ENCODE data around the gene OR2G2.
A peak's percentile ranks its signal among the peaks of the same experiment; 100 is the strongest.

Gene OR2G2

DNA sequence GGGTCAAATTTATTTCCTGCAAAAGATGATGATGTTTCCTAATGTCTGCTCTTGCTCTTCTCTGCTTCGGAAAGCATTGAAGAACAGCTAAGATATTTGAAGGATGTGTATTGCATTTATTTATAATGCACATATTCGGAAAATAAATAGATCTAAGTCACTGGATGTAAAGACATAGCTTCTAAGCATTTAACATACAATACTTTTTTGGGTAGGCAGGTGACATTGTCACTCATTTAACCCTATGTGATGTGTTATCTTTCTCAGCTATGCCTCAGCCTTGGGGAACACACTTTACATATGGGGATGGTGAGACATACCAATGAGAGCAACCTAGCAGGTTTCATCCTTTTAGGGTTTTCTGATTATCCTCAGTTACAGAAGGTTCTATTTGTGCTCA, at the start of gene OR2G2:
OR2G2 (plus strand) TSS at position 301 of the 400 bp plus-strand sequence; CDS start at position 301, 0 bp downstream.
- DNase-seq: no peak

DNA sequence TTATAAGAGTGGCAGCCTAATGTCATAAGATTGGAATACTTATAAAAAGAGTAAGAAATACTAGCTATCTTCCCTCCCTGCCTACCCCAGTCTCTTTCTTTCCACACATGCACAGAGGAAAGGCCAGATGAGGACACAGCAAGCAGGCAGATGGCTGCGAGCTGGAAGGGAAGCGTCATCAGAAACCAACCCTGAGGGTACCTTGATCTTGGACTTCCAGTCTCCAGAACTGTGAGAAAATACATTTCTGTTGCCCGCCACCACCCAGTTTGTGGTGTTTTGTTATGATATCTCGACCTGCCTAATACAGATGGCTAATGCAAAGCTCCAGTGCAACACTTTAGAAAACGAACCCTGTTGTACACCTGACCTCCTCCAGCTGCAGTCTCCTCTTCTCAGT, 49.6 kb upstream of the OR2G2 start:
- DNase-seq: no peak

DNA sequence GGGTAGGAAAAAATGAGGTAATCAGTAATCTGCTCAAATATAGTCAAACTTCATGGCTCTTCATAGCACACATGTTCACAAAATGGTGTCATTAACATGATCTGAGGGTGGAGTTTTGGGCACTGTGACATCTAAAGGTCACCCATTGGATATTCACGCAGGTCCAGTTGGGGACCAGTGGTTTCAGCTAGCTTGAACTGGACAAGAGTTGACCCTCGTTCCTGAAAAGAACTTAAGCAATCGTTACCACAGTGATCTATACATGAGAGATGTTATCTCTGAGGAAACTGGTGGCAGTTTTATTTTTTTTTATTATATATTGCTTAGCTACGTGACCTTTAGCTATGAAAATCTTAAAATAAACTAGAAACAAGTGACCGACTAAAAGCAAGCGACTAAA, 48.9 kb upstream of the OR2G2 start:
- no peak for DNase-seq

DNA sequence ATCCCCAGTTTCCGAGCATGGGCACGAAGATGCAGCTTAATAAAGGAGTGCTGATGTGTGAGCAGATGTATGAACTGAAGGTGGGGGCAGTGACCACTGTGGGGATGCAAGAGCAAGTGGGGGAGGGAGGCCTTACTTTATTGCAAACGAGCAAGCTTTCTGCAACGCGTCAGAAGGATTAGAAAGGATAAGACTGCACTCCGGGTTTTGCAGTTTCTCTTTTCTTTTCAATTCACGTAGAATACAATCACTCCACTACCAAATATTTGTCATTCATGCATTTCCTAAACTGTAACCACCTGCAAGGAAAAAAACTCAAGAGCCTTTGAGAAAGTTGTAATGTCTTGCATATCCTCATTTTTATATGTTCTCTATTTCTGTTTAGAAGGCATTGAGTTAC, 47.6 kb upstream of the OR2G2 start:
- DNase-seq: no peak

DNA sequence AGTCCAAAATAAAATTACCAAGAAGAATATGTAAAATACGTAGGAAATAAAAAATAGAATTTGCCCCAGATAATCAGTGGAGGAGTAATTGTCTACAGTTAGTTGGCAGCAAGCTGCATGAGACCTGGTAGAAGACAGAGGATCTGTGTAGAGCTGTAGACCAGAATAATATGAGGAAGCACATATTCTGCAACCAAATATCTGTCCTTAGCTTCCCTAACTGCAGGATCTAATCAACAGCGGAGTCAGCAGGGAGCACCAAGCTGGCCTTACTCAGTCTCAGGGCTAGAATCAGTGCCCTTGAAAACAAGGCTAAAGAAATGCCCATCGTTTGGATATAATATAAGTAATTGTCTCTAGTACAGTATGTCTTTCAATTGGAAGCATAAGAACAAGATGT, 45.3 kb upstream of the OR2G2 start:
- DNase-seq: no peak

DNA sequence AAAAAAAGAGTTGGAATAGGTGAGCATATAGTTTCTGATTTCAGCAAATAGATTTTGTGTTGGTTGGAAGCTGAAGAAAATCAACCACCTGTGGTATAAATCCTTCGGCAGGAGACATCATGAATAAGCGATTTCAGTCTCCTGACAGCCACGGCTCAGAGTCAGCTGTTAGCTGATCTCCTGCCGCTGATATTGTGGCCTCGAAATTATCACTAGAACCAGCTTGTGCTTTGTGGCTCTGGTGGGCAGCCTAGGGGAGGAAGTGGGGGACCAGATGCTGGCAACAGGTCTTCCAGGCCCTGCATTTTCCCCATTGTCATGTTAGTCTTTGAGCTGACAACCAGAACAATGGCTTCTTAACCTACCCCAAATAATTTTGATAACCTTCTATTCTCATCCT, 40.1 kb upstream of the OR2G2 start:
- DNase-seq: no peak

DNA sequence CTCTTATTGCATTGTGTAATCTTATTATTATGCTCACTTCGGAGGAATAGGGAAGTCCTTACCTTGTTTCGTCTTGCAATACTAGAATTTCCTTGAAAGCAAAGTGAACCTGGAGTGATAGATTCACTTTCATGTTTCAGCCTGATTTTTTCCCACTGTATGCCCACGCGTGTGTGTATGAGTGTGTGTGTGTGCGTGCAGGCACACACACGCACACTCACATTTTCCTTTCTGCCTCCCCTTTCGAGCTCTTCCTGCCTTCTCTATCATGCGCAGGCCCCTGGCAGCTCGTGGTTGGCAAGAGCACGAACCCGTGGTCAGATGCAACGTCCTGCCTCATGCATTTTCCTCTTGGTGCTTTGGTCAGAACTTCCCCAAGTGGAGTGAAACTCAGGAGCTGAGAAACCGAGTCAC, 39.4 kb upstream of the OR2G2 start, which contains the start of gene GCSAML:
GCSAML (plus strand) TSS at position 366 of the 414 bp plus-strand sequence. CDS start 58 bp downstream, outside the sequence.
- DNase-seq: no peak

GRCh38 chr1:247551721-247552120, 36.4 kb upstream of the OR2G2 start:
- peak; percentile 44 to 52 for DNase-seq

- no peak for DNase-seq
Measured at GRCh38 chr1:247552231-247552630, 35.9 kb upstream of the OR2G2 start.

- no peak for DNase-seq
Measured at GRCh38 chr1:247557926-247558674, 30.1 kb upstream of the OR2G2 start.

DNA sequence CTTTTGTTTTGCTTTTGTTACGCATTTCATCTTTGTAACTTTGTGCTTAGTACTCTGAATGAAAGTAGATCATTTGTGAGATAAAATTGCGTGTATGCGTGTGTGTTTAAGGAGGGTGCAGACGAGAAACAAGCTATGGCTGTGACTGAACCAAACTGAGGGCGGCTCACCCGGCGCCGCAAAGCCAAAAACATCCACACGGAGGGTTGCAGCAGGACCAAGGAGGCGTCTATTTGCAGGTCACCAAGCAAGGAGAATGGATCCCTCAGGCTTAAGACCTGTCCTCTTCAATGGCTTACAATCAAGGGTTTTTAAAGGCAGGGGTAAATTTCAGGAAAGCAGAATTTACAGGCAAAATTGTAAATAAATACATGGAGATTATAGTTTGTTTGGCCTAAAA, 26.4 kb upstream of the OR2G2 start:
- no peak for DNase-seq

DNA sequence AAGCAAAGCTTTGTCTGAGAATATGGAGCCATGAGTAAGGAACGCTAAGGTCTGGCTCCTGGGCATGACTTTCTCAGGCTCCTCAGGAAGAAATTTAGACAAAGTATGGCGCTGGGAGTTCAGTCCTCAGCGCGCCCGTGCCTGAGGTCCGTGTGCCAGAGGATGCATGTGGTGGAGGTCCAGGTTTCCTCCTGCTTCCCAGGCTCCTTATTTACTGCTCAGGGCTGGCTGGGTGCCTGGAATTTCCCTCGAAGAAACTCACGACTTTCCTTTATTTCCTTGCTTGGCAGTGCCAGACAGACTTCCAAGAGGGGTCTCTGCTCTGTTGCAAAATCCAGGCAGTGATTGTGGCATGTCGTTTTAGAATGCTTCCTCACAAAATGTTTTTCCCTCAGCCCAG, 26.0 kb upstream of the OR2G2 start:
- no peak for DNase-seq

DNA sequence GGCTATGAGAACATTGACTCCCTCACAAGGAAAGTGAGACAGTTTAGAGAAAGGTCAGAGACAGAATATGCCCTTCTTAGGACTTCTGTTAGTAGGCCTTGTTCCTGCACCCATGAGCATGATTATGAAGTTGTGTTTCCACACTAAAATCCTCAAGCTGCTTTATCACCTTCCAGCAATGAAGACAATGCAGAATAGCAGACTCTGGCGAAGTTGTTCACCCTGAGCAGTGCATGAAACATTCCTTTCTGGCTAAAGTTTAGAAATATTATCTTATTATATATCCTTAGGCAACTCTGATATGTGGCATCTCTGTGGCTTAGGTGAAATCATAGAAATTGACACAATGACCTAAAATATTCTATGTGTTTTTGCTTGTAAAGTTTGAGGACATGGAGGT, 13.9 kb upstream of the OR2G2 start:
- DNase-seq: no peak

GRCh38 chr1:247574664-247575063, 13.5 kb upstream of the OR2G2 start:
- DNase-seq: no peak

DNA sequence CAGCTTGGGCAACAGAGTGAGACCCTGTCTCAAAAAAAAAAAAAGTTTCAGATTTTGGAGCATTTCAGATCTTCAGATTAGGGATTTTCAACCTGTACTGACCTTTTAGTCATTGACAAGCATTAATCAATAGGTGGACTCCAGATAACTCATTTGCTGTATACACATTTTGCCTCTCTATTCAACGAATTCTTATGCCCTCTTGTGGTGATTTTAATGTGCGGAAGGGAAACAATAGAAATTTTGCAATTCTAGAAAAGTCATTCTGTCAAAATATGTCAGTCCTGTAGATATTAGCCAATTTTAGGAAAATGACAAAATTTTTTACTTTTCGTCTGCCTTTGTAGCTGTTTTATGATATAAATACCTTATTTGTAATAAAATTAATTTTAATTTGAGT, 11.6 kb upstream of the OR2G2 start:
- DNase-seq: peak; percentile 40 to 68

DNA sequence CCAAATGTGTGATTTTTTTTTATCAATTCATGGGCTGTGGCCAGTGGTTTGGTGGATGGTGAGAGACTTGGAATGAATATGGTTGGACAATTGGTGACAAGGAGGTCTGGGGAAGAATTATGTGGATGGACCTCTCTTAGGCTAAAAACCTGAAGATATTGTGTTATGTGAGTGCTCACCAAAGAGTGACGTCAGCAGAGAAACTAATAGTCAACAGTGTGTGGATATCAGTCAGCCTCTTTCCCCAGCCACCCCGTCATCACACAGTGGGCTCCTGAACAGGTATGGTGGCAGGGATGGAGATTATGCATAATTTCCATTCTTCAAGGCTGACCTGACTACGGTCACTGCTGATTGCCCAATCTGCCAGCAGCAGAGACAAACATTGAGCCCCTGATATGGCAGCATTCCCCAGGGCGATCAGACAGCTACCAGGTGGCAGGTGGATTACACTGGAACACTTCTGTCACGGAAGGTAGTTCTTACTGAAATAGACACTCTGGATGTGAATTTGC, 9.2 kb upstream of the OR2G2 start:
- DNase-seq: no peak

- DNase-seq: no peak
Measured at GRCh38 chr1:247605286-247605685, 17.1 kb downstream of the OR2G2 start, which contains the start of gene OR2G3. Gene OR2G3 (plus strand): TSS chr1:247605586. CDS start chr1:247605586, 0 bp downstream.

- no peak for DNase-seq
Measured at GRCh38 chr1:247613405-247613804, 25.2 kb downstream of the OR2G2 start.

- no peak for DNase-seq
Measured at GRCh38 chr1:247614625-247615024, 26.5 kb downstream of the OR2G2 start.

DNA sequence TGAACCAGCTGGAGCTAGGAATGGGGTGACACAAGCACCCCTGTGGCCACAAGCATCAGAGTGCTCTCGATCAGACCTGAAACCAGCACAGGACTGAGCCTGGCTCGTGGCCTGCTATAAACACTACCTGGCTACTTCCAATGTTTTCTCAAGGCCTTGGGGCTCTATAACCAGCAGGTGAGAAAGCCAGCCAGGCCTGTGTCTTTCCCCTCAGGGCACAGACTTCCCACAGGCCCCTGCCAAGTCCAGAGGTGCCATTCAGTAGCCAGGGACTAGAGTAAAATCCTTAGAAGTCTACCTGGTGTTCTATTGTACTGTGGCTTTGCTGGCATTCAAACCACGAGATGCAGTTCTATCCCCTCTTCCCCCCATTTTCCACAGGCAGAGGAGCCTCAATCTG, 39.8 kb downstream of the OR2G2 start:
- DNase-seq: no peak

DNA sequence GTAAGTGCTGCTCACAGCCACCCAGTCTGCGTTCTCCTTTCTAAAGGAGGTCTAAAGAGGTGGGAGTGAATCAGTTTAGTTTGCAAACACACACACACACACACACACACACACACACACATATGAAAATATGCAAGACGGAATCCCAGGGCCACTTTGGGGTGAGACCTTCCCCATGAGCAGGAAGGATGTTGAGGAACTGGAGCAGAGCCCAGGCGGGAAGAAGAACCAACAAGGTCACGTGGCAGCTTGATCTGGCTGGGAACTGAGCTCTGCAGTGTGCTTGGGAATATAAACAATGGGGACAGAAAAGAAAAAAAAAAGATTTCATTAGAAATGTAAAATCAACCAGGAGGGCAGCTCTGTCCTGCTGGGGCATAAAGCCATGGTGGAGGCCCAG, 49.9 kb downstream of the OR2G2 start:
- no peak for DNase-seq

GRCh38 chr1:247638781-247639180, 50.6 kb downstream of the OR2G2 start:
- no peak for DNase-seq

Data from SW 1271 (cell line).